LNCaP clone FGC (cell line): ENCODE measurements around the gene PPM1F.

Experiments
- DNase-seq: peaks from one replicate; pipeline ENCODE4 v3.0.0-alpha.2; 2011; ENCODE audit warnings: low read depth
- H3K4me3 ChIP-seq: 2 replicates; pipeline ENCODE4 v1.5.1; 2011; ENCODE audit warnings: mild to moderate bottlenecking, low read depth, low read length, control low read depth
- TF ChIP-seq, protein P1 (sequence below): IDR thresholded peaks from 2 replicates; pipeline ENCODE4 v1.5.1; 2012; ENCODE audit warnings: mild to moderate bottlenecking; ENCODE audit not compliant: control insufficient read depth, insufficient read depth; ENCODE audit errors: extremely low read depth

The PPM1F gene

DNA sequence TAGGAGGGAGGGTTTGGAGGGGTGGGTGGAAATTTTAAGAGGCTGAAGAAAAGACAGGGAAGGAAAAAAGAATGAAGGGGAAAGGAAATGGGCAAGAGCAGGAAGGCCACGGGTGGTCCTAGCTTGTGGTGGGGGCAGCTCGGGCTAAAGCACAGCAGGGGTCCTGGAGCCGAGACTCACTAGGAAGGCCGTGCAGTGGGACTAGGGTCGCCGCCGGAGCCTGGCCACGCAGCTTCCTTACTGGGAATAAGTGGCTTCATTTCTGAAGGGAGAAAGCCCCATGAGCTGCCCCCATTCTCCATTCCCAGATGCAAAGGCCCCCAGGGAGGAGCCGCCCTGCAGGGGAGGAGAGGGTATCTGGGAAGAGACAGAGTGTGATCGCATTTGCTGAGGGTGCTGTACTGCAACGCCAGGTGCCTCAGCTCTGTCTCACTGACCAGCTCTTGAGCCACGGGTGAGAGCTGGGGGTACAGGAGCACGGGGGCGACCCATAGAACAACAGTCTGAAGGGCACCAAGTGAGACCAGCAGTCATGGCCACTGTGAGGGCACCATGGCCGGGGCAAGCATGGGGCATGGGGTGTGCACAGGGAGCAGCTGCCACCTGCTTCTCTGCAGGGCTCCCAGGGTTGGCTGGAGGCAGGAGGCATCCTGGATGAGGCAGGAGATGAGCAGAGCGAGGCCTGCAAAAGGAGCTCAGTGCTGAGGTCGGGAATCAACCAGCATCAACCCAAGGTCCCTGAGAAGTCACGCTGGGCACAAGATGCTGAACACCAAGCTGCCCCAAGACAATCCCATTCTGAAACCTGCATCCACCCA, 18.4 kb upstream of the PPM1F start:
- H3K4me3 ChIP-seq, result no peak overlapping the region
- TF ChIP-seq, protein P1, sequence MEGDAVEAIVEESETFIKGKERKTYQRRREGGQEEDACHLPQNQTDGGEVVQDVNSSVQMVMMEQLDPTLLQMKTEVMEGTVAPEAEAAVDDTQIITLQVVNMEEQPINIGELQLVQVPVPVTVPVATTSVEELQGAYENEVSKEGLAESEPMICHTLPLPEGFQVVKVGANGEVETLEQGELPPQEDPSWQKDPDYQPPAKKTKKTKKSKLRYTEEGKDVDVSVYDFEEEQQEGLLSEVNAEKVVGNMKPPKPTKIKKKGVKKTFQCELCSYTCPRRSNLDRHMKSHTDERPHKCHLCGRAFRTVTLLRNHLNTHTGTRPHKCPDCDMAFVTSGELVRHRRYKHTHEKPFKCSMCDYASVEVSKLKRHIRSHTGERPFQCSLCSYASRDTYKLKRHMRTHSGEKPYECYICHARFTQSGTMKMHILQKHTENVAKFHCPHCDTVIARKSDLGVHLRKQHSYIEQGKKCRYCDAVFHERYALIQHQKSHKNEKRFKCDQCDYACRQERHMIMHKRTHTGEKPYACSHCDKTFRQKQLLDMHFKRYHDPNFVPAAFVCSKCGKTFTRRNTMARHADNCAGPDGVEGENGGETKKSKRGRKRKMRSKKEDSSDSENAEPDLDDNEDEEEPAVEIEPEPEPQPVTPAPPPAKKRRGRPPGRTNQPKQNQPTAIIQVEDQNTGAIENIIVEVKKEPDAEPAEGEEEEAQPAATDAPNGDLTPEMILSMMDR, result no peak
- no peak for DNase-seq

DNA sequence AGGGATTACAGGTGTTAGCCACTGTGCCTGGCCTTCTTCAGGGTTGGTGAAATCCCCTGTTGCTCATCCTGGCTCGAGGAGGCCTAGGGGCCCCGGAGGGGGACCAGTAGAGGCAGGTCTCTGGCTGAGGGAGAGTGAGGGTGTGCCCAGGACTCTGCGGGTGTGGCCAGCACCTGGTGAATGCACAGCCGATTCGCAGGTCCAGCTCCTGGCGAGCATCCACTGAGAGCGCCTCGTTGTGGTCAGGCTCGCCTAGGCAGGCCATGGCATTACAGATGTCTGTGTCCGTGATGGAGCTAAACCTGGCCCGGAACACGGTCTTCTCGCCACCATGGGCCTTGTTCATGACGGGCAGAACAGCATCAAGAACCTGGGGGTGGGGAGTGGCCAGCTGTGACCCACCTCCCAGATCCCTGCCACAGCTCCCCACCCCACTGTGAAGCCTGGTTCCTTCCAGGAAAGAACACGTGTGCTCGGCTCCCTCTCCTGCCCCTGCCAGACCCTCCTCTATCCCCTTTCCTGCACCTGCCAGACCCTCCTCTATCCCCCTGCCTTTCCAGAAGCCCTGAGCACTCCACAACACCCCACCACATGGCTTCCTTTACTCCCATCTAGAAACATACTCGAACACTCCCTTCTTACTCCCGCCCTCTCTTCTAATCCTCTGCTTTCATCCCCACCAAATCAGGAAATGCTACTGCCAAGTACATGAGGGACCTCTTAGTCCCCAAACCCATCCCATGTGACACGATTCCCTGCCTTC, 17.6 kb upstream of the PPM1F start:
- DNase-seq, result no peak
- no peak overlapping the region for H3K4me3 ChIP-seq
- TF ChIP-seq, protein P1, result no peak

DNA sequence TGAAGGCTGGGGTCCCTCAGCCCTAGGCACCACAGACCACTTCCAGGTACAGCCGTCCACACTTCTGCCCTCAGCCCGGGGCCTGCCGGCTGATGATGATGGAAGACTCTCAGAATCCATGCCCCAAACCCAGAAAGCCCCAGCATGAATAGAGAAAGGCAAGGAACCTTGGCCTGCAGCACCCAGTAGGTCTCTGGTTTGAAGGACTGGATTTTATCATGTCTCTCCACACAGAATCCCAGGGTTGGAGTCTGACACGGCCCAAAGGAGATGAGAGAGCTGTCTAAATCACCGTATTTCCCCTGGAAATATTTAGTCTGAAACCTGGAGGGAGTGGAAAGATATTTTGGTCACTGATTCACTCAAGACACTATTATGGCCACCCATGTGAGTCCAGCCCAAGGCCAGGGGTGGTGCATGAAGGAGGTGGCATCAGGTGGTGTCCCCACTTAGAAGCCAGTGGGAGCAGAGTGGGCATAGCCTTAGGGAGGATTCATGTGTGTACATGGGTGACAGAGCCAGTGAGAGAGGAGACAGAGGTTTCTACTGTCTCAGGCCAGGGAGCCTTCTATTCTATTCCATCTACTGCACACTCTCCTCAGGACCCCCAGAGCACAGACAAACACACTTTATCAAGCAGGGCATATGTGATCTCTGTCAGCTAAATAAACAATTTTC, 15.9 kb upstream of the PPM1F start:
- TF ChIP-seq, protein P1, result no peak
- H3K4me3 ChIP-seq, result no peak overlapping the region
- no peak for DNase-seq

DNA sequence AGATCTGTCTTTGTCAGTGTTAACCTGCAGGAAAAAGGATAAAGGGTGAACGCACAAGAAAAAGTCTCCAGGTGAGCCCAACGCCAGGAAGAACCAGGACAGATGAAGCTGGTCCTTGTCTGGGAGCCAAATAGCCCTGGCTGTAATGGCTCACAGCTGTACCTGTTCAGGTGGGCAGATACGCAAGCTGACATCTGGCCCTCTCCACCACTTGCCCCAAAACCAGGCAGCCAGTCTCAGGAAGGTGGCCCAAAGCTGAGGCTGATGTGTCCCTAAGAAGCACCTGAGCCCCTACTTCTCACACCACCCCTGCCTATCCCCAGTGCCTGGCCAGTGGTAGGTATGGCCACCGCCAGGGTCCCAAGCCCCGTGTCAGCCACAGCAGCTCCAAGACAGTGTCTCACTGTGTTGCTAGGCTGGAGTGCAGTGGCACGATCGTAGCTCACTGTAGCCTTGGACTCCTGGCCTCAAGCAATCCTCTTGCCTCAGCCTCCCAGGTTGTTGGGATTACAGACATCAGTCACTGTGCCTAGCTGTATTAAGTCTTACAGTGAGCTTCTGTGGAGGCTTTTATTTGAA, 15.1 kb upstream of the PPM1F start:
- no peak for DNase-seq
- TF ChIP-seq, protein P1, result no peak

DNA sequence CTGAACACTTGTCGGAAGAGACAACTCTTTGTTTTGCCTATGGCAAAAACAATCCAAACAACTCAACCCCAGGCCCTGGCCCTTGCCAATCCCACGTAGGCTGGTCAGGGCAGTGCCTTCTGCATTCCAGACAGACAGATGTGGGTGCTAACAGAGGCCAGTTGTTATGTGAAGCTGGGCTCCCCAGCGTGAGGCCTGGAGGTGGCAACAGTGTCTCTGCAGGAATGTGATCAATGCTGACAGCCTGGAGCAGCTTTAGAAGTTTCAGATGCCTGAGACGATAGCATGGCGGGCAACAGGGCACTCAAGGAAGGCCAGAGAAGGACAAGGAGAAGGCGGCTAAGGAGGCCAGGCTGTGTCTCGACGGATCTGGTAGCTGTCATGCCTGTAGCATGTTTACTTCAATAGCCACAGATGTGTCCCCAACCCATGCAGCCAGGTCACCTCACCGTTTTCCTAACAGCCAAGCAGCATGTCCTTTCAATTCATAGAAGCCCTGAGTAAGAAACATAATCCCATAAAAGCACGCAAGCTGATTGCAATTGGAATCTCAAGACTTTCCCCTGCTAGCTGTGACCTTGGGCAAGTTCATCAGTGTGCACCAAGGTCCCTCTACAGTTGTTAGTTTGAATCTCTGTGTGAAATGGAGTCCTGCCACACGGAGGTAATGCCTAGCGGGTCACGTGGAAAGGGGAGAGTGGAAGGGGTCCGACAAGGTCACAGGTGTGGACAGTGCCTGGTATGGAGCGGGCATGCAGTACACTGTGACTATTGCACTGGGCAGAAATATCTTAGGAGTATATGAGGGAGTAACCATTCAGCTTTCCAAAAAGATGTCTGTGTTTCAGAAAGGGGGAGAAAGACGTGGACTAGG, 14.2 kb upstream of the PPM1F start:
- TF ChIP-seq, protein P1, result no peak
- no peak for DNase-seq
- H3K4me3 ChIP-seq, result no peak overlapping the region

More for the DNA sequence above, 15.1 kb upstream of the PPM1F start:
- H3K4me3 ChIP-seq, result no peak overlapping the region
